MM.1S (cell line): ENCODE results near the gene CST8.
"Not testable (repeated sequence)": the region's sequence is repeated elsewhere in the genome, so short reads cannot be mapped to it uniquely, and the experiment has no call there.

Experiments
- DNase-seq: peaks from one replicate; pipeline ENCODE4 v3.0.0-alpha.2; 2015
- H2AFZ ChIP-seq: fragments of 300-600 bp; sonication (generic); 2 replicates; pipeline ENCODE4 v1.6.0; 2016; ENCODE audit warnings: antibody characterized with exemption, low read length
- H3F3A ChIP-seq: fragments of 300-600 bp; sonication (generic); 2 replicates; pipeline ENCODE4 v1.6.1; 2016; ENCODE audit warnings: mild to moderate bottlenecking, antibody characterized with exemption, low read length, moderate library complexity, mixed read lengths; ENCODE audit not compliant: insufficient read depth
- H3K27ac ChIP-seq: fragments of 300-600 bp; sonication (generic); 2 replicates; pipeline ENCODE4 v1.5.1; 2016; ENCODE audit warnings: mild to moderate bottlenecking, low read length
- H3K27me3 ChIP-seq: fragments of 300-600 bp; sonication (generic); replicated peaks from 2 replicates; pipeline ENCODE4 v1.6.0; 2016; ENCODE audit warnings: low read length; ENCODE audit not compliant: insufficient read depth
- H3K36me3 ChIP-seq: fragments of 300-600 bp; sonication (generic); replicated peaks from 2 replicates; pipeline ENCODE4 v1.6.1; 2016; ENCODE audit warnings: mild to moderate bottlenecking, low read length, mixed read lengths; ENCODE audit not compliant: insufficient read depth
- H3K4me1 ChIP-seq: fragments of 300-600 bp; sonication (generic); 2 replicates; pipeline ENCODE4 v1.6.1; 2016; ENCODE audit warnings: low read length, mixed read lengths
- H3K4me2 ChIP-seq: fragments of 300-600 bp; sonication (generic); 2 replicates; pipeline ENCODE4 v1.6.0; 2016; ENCODE audit warnings: low read depth, low read length
- H3K4me3 ChIP-seq: fragments of 300-600 bp; sonication (generic); 2 replicates; pipeline ENCODE4 v1.5.1; 2016; ENCODE audit warnings: low read length, mixed read lengths
- H3K79me2 ChIP-seq: fragments of 300-600 bp; sonication (generic); 2 replicates; pipeline ENCODE4 v1.6.1; 2016; ENCODE audit warnings: mixed run types, low read length, mixed read lengths
- H3K9ac ChIP-seq: fragments of 300-600 bp; sonication (generic); 2 replicates; pipeline ENCODE4 v1.6.1; 2016; ENCODE audit warnings: low read length, mixed read lengths
- H3K9me2 ChIP-seq: fragments of 300-600 bp; sonication (generic); replicated peaks from 2 replicates; pipeline ENCODE4 v1.6.1; 2016; ENCODE audit warnings: mild to moderate bottlenecking, low read length, mixed read lengths; ENCODE audit not compliant: insufficient read depth
- H3K9me3 ChIP-seq: fragments of 300-600 bp; sonication (generic); replicated peaks from 2 replicates; pipeline ENCODE4 v1.6.1; 2016; ENCODE audit warnings: mild to moderate bottlenecking, low read length, mixed read lengths; ENCODE audit not compliant: insufficient read depth
- H4K20me1 ChIP-seq: fragments of 300-600 bp; sonication (generic); 2 replicates; pipeline ENCODE4 v1.6.1; 2016; ENCODE audit warnings: mild to moderate bottlenecking, low read length, moderate library complexity, mixed read lengths; ENCODE audit not compliant: insufficient read depth
- CTCF ChIP-seq: fragments of 300-600 bp; sonication (generic); IDR thresholded peaks from 2 replicates; pipeline ENCODE4 v1.5.1; 2016; ENCODE audit warnings: antibody characterized with exemption, low read length, mixed read lengths
- EZH2 ChIP-seq: fragments of 300-600 bp; sonication (generic); optimal IDR thresholded peaks from 2 replicates; pipeline ENCODE3; 2017; ENCODE audit warnings: low read depth, mild to moderate bottlenecking, antibody characterized with exemption, low read length, mixed read lengths
- EZH2phosphoT487 ChIP-seq: fragments of 300-600 bp; sonication (generic); IDR thresholded peaks from 2 replicates; pipeline ENCODE4 v1.6.1; 2018; ENCODE audit warnings: antibody characterized with exemption, low read length

The CST8 gene

GRCh38 chr20:23456873-23457272 is 34.0 kb upstream of the CST8 start:
- DNase-seq: no peak
- H4K20me1 ChIP-seq: no peaks in the 10 kb centered on the region
- H3K9ac ChIP-seq: no peak overlapping the region
- no peak overlapping the region for H3K27ac ChIP-seq
- no peak overlapping the region for H3K4me2 ChIP-seq
- TF ChIP-seq EZH2 (no peak), CTCF (no peak), EZH2phosphoT487 (no peak)
- H3K27me3 ChIP-seq: no peaks in the 10 kb centered on the region
- H2AFZ ChIP-seq: no peak overlapping the region
- no peaks in the 10 kb centered on the region for H3K9me2 ChIP-seq
- H3F3A ChIP-seq: no peaks in the 10 kb centered on the region
- no peaks in the 10 kb centered on the region for H3K36me3 ChIP-seq
- no peaks in the 10 kb centered on the region for H3K9me3 ChIP-seq
- no peaks in the 10 kb centered on the region for H3K79me2 ChIP-seq
- no peak overlapping the region for H3K4me3 ChIP-seq
- no peaks in the 10 kb centered on the region for H3K4me1 ChIP-seq

- no peak overlapping the region for H3K27ac ChIP-seq
- no peaks in the 10 kb centered on the region for H3K9me2 ChIP-seq
- H3K27me3 ChIP-seq: no peaks in the 10 kb centered on the region
- TF ChIP-seq EZH2phosphoT487: no peak
- TF ChIP-seq EZH2: no peak
- no peak for TF ChIP-seq CTCF
- no peaks in the 10 kb centered on the region for H3K79me2 ChIP-seq
- H3K36me3 ChIP-seq: no peaks in the 10 kb centered on the region
- H2AFZ ChIP-seq: no peak overlapping the region
- H4K20me1 ChIP-seq: no peaks in the 10 kb centered on the region
- H3K4me2 ChIP-seq: no peak overlapping the region
- H3K4me1 ChIP-seq: no peaks in the 10 kb centered on the region
- no peaks in the 10 kb centered on the region for H3K9me3 ChIP-seq
- no peak overlapping the region for H3K4me3 ChIP-seq
- H3F3A ChIP-seq: no peaks in the 10 kb centered on the region
- DNase-seq: no peak
- no peak overlapping the region for H3K9ac ChIP-seq
Observed at GRCh38 chr20:23459461-23460150, 31.3 kb upstream of the CST8 start.

DNA sequence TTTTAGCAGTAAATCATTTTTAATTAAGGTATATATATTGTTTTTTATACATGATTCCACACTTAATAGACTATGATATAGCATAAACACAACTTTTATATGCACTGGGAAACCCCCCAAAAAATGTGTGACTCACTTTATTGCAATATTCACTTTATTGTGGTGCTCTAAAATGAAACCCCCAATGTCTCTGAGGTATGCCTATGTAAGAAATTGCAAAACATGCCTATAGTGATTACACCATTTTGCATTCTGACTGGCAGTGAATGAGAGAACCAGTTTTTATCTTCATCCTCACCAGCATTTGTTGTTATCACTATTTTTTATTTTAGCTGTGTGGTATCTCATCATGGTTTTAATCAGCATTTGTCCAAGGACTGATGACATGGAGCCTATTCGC is 29.7 kb upstream of the CST8 start:
- Histone ChIP-seq H3F3A (no peaks in the 10 kb centered on the region), H3K4me1 (no peaks in the 10 kb centered on the region), H3K4me2 (no peak overlapping the region), H3K4me3 (no peak overlapping the region), H2AFZ (no peak overlapping the region), H3K9ac (no peak overlapping the region), H3K36me3 (no peaks in the 10 kb centered on the region), H3K79me2 (no peaks in the 10 kb centered on the region), H3K9me3 (no peaks in the 10 kb centered on the region), H3K27ac (no peak overlapping the region), H3K27me3 (no peaks in the 10 kb centered on the region), H4K20me1 (no peaks in the 10 kb centered on the region), H3K9me2 (no peaks in the 10 kb centered on the region)
- DNase-seq: no peak
- no peak for TF ChIP-seq EZH2phosphoT487
- no peak for TF ChIP-seq CTCF
- no peak for TF ChIP-seq EZH2

DNA sequence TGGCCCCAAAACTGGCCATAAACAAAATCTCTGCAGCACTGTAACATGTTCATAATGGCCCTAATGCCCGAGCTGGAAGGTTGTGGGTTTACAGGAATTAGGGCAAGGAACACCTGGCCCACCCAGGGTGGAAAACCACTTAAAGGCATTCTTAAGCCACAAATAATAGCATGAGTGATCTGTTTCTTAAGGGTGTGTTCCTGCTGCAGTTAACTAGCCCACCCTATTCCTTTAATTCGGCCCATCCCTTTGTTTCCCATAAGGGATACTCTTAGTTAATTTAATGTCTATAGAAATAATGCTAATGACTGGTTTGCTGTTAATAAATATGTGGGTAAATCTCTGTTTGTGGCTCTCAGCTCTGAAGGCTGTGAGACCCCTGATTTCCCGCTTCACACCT is 24.0 kb upstream of the CST8 start:
- H3K4me2 ChIP-seq, H3K9me2 ChIP-seq, H3K4me1 ChIP-seq, H3K9ac ChIP-seq, H3K79me2 ChIP-seq, H3K27me3 ChIP-seq, H3F3A ChIP-seq, H3K36me3 ChIP-seq, DNase-seq, H4K20me1 ChIP-seq, H3K9me3 ChIP-seq, H3K4me3 ChIP-seq, H3K27ac ChIP-seq, H2AFZ ChIP-seq: not testable (repeated sequence)

GRCh38 chr20:23472306-23472705 is 18.6 kb upstream of the CST8 start:
- H3K4me1 ChIP-seq, H3K4me2 ChIP-seq, H3K27ac ChIP-seq, H3K36me3 ChIP-seq, H3K27me3 ChIP-seq, H3K9me3 ChIP-seq, H3K9me2 ChIP-seq, H3K9ac ChIP-seq, H4K20me1 ChIP-seq, H2AFZ ChIP-seq, H3K79me2 ChIP-seq, H3K4me3 ChIP-seq, H3F3A ChIP-seq, DNase-seq: not testable (repeated sequence)
